Measurements from ENCODE around the gene ARHGAP20. TPM values are rescaled to one million over a fixed set of nuclear protein-coding genes. Genes with fewer than 3 reads are reported as not detected.

Gene ARHGAP20
- total RNA-seq, 4 donors from 2014 or later = 0.51 to 2.3 (median 1.1) TPM

DNA sequence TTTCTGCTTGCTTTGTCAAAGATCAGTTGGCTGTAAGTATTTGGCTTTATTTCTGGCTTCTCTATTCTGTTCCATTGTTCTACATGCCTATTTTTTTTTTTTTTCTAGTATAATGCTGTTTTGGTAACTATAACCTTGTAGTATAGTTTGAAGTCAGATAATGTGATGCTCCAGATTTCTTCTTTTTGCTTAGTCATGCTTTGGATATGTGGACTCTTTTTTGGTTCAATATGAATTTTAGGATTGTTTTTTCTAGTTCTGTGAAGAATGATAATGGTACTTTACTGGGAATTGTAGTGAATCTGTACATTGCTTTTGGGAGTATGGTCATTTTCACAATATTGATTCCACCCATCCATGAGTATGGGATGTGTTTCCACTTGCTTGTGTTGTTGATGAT lies 37.9 kb upstream of the ARHGAP20 start:
- Histone ChIP-seq H3K4me3 (no peak overlapping the region), H3K4me1 (no peaks in the 10 kb centered on the region), H3K27ac (no peak overlapping the region), H3K9me3 (no peaks in the 10 kb centered on the region), H3K36me3 (no peaks in the 10 kb centered on the region), H3K27me3 (no peaks in the 10 kb centered on the region)
- ATAC-seq = no peak
- no peak for DNase-seq
- no peak for TF ChIP-seq POLR2A (IDR thresholded peaks at IDR 0.05)
- TF ChIP-seq, protein P1, sequence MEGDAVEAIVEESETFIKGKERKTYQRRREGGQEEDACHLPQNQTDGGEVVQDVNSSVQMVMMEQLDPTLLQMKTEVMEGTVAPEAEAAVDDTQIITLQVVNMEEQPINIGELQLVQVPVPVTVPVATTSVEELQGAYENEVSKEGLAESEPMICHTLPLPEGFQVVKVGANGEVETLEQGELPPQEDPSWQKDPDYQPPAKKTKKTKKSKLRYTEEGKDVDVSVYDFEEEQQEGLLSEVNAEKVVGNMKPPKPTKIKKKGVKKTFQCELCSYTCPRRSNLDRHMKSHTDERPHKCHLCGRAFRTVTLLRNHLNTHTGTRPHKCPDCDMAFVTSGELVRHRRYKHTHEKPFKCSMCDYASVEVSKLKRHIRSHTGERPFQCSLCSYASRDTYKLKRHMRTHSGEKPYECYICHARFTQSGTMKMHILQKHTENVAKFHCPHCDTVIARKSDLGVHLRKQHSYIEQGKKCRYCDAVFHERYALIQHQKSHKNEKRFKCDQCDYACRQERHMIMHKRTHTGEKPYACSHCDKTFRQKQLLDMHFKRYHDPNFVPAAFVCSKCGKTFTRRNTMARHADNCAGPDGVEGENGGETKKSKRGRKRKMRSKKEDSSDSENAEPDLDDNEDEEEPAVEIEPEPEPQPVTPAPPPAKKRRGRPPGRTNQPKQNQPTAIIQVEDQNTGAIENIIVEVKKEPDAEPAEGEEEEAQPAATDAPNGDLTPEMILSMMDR (IDR thresholded peaks at IDR 0.05 in 4 of 5, conservative IDR thresholded peaks at IDR 0.05 in 1 of 5) = no peak
- intact Hi-C loops (cut with DNase I; ENCODE audit: low total_unique reads) = no loop called here
- in situ Hi-C loops (cut with MboI; ENCODE audit: low sequenced_read_pairs in 4 of 4) = no loop called here

DNA sequence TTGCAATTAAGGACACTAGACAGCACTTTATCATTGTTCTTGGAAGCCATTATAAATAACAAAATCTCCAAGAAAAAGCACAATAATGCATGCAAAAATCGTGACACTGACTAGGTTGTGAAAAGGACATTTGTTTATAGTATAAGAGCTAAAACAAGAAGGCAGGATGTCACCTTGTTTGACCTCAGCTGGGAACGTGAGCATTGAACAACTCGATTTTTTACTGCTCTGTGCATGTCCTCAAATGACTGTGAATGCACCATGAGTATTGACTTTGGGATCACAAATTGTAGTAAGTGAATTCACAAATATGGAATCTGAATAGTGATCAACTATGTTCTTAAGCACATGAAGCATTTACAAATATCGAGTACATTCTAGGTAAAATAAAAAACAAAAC lies 35.3 kb upstream of the ARHGAP20 start:
- intact Hi-C loops (cut with DNase I; ENCODE audit: low total_unique reads) (no loop called here), in situ Hi-C loops (cut with MboI; ENCODE audit: low sequenced_read_pairs in 4 of 4) (no loop called here)
- Histone ChIP-seq H3K27me3 (no peaks in the 10 kb centered on the region), H3K4me1 (no peaks in the 10 kb centered on the region), H3K4me3 (no peak overlapping the region), H3K9me3 (no peaks in the 10 kb centered on the region), H3K36me3 (no peaks in the 10 kb centered on the region), H3K27ac (no peak overlapping the region)
- DNase-seq (no peak), ATAC-seq (no peak)
- TF ChIP-seq, protein P1 (IDR thresholded peaks at IDR 0.05 in 4 of 5, conservative IDR thresholded peaks at IDR 0.05 in 1 of 5) = no peak
- no peak for TF ChIP-seq POLR2A (IDR thresholded peaks at IDR 0.05)

DNA sequence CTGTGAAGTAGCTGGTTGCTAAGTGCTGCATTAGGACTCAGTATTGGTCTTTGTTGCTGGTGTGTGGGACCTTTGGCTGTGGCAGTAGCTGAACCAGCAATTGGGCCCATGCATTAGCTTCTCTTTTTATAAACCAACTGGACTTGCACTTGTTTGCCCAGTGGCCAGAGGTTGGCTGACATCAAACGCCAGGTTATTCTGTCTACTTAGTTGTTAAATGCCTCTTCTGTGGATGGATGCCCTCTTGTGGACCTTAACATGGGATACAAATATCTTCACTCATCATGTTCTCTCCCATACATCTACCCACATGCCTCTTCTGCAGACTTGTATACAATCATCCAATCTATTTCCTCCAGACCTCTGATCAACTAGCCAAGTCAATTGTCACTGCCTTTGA lies 26.4 kb upstream of the ARHGAP20 start:
- Histone ChIP-seq H3K9me3 (no peaks in the 10 kb centered on the region), H3K27ac (no peak overlapping the region), H3K4me3 (no peak overlapping the region), H3K36me3 (no peaks in the 10 kb centered on the region), H3K4me1 (no peaks in the 10 kb centered on the region), H3K27me3 (no peaks in the 10 kb centered on the region)
- no peak for DNase-seq
- intact Hi-C loops (cut with DNase I; ENCODE audit: low total_unique reads) (no loop called here), in situ Hi-C loops (cut with MboI; ENCODE audit: low sequenced_read_pairs in 4 of 4) (no loop called here)
- TF ChIP-seq POLR2A (IDR thresholded peaks at IDR 0.05) = no peak
- TF ChIP-seq, protein P1 (IDR thresholded peaks at IDR 0.05 in 4 of 5, conservative IDR thresholded peaks at IDR 0.05 in 1 of 5) = no peak
- no peak for ATAC-seq

DNA sequence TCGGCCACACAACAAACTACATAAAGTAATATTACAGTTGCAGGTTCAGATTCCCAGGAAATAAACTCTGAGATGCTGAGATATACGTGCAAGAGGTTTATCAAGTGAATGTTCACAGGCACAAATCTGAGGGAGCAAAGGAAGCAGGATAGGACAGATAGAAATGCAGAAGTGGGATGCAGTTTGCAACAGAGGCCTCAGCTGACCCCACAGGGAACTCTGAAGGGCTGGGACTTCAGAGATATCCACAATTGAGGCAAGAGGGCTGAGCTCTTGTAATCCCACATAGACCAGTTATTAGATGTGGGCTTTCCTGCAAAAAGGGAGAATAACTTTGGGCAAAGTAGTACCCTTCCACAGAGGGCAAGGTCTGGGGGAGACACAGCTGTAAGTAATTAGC lies 25.4 kb upstream of the ARHGAP20 start:
- DNase-seq (no peak), ATAC-seq (no peak)
- H3K36me3 ChIP-seq = no peaks in the 10 kb centered on the region
- H3K4me3 ChIP-seq = no peak overlapping the region
- intact Hi-C loops (cut with DNase I; ENCODE audit: low total_unique reads) (no loop called here), in situ Hi-C loops (cut with MboI; ENCODE audit: low sequenced_read_pairs in 4 of 4) (no loop called here)
- TF ChIP-seq, protein P1 (IDR thresholded peaks at IDR 0.05 in 4 of 5, conservative IDR thresholded peaks at IDR 0.05 in 1 of 5) = no peak
- no peak for TF ChIP-seq POLR2A (IDR thresholded peaks at IDR 0.05)
- no peaks in the 10 kb centered on the region for H3K27me3 ChIP-seq
- no peaks in the 10 kb centered on the region for H3K9me3 ChIP-seq
- no peak overlapping the region for H3K27ac ChIP-seq
- H3K4me1 ChIP-seq = no peaks in the 10 kb centered on the region

DNA sequence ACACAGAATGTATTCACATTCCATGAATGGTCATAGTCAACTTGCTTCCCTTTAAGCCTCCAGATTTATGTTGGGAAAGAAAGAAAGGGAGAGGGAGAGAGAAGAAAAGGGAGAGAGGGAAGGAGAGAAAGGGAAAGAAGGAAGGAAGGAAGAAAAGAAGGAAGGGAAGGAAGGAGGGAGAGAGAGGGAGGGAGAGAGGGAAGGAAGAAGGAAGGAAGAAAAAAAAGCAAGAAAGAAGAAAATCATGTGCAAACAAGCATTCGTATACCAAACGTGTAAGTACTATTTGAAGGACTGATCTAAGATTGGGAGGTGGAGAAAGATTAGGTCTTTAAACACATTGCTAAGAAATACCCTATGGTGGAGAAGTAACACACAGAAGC lies 23.9 kb upstream of the ARHGAP20 start:
- Histone ChIP-seq H3K4me1 (no peaks in the 10 kb centered on the region), H3K27me3 (no peaks in the 10 kb centered on the region), H3K36me3 (no peaks in the 10 kb centered on the region), H3K27ac (no peak overlapping the region), H3K4me3 (no peak overlapping the region), H3K9me3 (no peaks in the 10 kb centered on the region)
- DNase-seq = no peak
- no peak for ATAC-seq
- in situ Hi-C loops (cut with MboI; ENCODE audit: low sequenced_read_pairs in 4 of 4) (no loop called here), intact Hi-C loops (cut with DNase I; ENCODE audit: low total_unique reads) (no loop called here)
- no peak for TF ChIP-seq POLR2A (IDR thresholded peaks at IDR 0.05)
- TF ChIP-seq, protein P1 (IDR thresholded peaks at IDR 0.05 in 4 of 5, conservative IDR thresholded peaks at IDR 0.05 in 1 of 5) = no peak
